Fibroblast of pulmonary artery (primary cell): Measurements from ENCODE around the gene FAM124B.
A peak's percentile ranks its signal among the peaks of the same experiment; 100 is the strongest.

ENCODE experiments used
- DNase-seq: peaks from one replicate; pipeline ENCODE4 v3.0.0-alpha.2; 2010; ENCODE audit warnings: low read depth
- H3K4me3 ChIP-seq: replicated peaks from 2 replicates; pipeline ENCODE4 v1.5.1; 2011; ENCODE audit warnings: low read depth, mild to moderate bottlenecking, control low read depth, low read length, moderate library complexity
- TF ChIP-seq, protein P1 (sequence below): IDR thresholded peaks from 2 replicates; pipeline ENCODE4 v1.5.1; 2011; ENCODE audit warnings: mild to moderate bottlenecking, control low read depth, low read length, inconsistent platforms; ENCODE audit errors: missing control alignments

FAM124B gene

GRCh38 chr2:224357098-224357901 lies 44.6 kb downstream of the FAM124B start:
- peak; percentile 79 for DNase-seq
- TF ChIP-seq, protein P1, sequence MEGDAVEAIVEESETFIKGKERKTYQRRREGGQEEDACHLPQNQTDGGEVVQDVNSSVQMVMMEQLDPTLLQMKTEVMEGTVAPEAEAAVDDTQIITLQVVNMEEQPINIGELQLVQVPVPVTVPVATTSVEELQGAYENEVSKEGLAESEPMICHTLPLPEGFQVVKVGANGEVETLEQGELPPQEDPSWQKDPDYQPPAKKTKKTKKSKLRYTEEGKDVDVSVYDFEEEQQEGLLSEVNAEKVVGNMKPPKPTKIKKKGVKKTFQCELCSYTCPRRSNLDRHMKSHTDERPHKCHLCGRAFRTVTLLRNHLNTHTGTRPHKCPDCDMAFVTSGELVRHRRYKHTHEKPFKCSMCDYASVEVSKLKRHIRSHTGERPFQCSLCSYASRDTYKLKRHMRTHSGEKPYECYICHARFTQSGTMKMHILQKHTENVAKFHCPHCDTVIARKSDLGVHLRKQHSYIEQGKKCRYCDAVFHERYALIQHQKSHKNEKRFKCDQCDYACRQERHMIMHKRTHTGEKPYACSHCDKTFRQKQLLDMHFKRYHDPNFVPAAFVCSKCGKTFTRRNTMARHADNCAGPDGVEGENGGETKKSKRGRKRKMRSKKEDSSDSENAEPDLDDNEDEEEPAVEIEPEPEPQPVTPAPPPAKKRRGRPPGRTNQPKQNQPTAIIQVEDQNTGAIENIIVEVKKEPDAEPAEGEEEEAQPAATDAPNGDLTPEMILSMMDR: peak; percentile 71
- H3K4me3 ChIP-seq: no peak overlapping the region

DNA sequence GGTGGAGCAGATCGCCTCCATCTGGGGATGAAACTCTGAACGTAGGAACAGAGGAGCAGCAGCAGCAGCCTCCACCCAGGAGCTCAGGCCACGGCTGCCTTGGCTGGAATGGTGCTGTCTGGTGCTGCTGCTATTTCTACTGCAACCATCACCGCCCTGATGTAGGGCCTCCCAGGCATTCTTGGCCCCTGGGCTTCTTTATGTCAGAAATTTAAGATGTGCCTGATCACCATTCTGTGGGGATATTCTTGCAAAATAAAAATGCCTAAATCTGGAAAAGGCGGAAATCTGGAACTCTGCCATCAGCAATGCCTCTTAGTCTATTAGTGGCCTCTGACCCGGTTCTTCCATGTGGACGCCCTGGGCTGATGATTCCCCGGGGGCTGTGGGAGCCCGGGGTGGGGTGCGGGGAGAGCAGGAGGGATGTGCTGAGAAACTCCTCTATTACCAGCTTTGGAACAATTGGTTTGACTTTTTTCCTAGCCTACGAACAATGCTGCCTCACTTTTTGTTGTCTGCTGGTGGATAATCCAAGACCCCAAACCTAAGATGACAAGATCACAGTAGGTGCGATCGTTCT lies 47.2 kb downstream of the FAM124B start:
- TF ChIP-seq, protein P1: no peak
- no peak for DNase-seq

DNA sequence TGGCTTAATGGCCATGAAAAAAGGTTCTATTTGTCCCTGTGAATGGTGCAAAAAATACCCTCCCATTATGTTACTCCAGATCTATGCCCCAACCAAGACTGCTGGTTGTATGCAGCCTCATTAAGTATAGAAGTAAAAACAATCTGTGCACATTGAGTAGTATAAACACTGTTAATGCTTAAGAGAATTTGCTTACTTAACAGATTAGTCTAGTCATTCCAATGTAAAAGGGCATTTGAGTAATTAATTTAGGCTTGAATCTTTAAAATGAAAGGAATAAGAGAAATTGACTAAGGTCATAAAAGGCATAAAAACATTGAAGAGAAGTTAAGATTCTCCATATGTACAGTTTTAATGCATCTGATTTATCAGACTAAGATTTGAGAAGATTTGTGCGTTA lies 51.2 kb downstream of the FAM124B start:
- no peak overlapping the region for H3K4me3 ChIP-seq

More for the DNA sequence above, 47.2 kb downstream of the FAM124B start:
- no peak overlapping the region for H3K4me3 ChIP-seq

GRCh38 chr2:224349396-224349795 lies 52.5 kb downstream of the FAM124B start:
- H3K4me3 ChIP-seq: no peak overlapping the region
- TF ChIP-seq, protein P1: no peak
- no peak for DNase-seq

More for the DNA sequence above, 51.2 kb downstream of the FAM124B start:
- DNase-seq: no peak
- TF ChIP-seq, protein P1: no peak

- TF ChIP-seq, protein P1: no peak
- DNase-seq: no peak
- no peak overlapping the region for H3K4me3 ChIP-seq
These were observed 54.5 kb downstream of the FAM124B start for GRCh38 chr2:224347176-224348051.

- DNase-seq: no peak
- no peak overlapping the region for H3K4me3 ChIP-seq
- TF ChIP-seq, protein P1: no peak
These were observed 56.4 kb downstream of the FAM124B start for GRCh38 chr2:224345492-224345891.
